ENCODE measurements around the gene HYLS1. TPM values are rescaled to one million over a fixed set of nuclear protein-coding genes. Genes with fewer than 3 reads are reported as not detected.

Gene HYLS1
- total RNA-seq, 2 donors from 2014 or later = 5.6 to 8.2 TPM

DNA sequence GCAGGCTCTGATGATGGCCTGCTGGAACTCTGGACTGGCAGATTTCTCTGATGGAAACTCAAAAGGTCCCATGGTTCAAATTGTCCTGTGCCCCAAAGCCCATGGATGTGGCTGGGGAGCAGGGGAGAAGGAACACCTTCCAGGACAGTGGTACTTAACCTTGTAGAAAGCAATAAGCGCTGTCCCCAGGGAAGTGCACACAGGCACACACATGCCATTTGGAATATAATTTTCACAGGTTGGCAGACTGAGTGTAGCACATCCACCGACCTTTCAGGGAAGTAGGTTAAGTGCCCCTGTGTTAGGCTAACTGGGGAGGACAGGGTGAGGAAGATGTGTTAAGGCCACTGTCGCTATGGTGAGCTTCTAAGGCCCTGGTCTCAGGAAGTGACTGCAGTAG lies 34.7 kb downstream of the HYLS1 start:
- no peaks in the 10 kb centered on the region for H3K9me3 ChIP-seq
- no peak overlapping the region for H3K9ac ChIP-seq (ENCODE audit: low read depth in 2 of 2, low read length in 2 of 2)
- H3K4me1 ChIP-seq = no peaks in the 10 kb centered on the region
- no peak overlapping the region for H3K27ac ChIP-seq
- intact Hi-C loops (cut with DNase I) = loop anchor here (2.0 kb wide), 1 partner anchor 273 kb away; no protein-coding TSS in a partner anchor
- no peaks in the 10 kb centered on the region for H3K36me3 ChIP-seq
- no peak overlapping the region for H3K4me3 ChIP-seq
- no peak for DNase-seq
- H3K27me3 ChIP-seq = no peaks in the 10 kb centered on the region
- TF ChIP-seq CTCF (IDR thresholded peaks at IDR 0.05) = no peak

DNA sequence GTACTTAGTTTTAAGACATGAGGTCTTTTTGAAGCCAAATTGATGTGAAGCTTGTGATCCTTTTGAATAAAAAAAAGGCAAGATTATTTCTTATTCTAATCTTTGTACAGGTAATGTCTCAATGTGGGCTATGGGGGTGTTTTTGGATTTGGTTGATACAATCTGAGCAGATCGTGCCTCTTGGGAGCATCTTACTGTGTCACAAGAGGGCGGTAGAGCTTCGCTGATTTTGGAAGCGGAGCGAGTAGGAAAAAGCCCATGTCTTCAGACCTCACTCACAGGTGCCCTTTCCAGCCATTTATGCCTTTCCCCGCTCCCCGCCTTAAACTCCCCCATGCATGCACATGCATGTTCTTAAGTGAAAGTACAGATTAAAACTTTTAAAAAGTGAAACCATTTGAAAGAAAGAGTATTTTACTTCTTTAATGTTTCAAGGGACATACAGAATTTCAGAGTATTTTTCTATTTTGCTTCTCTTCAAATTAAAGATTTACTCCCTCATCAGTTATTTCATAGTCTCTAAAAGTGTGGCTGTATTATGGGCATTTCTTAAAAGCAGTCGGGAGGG lies 35.6 kb downstream of the HYLS1 start:
- intact Hi-C loops (cut with DNase I) = loop anchor here (2.0 kb wide), 1 partner anchor 272 kb away; no protein-coding TSS in a partner anchor
- no peaks in the 10 kb centered on the region for H3K27me3 ChIP-seq
- no peaks in the 10 kb centered on the region for H3K4me1 ChIP-seq
- H3K9ac ChIP-seq (ENCODE audit: low read depth in 2 of 2, low read length in 2 of 2) = no peak overlapping the region
- DNase-seq = peak; percentile 78
- H3K27ac ChIP-seq = no peak overlapping the region
- no peaks in the 10 kb centered on the region for H3K9me3 ChIP-seq
- H3K36me3 ChIP-seq = no peaks in the 10 kb centered on the region
- peak; percentile 74 for TF ChIP-seq CTCF (IDR thresholded peaks at IDR 0.05)
- H3K4me3 ChIP-seq = no peak overlapping the region

DNA sequence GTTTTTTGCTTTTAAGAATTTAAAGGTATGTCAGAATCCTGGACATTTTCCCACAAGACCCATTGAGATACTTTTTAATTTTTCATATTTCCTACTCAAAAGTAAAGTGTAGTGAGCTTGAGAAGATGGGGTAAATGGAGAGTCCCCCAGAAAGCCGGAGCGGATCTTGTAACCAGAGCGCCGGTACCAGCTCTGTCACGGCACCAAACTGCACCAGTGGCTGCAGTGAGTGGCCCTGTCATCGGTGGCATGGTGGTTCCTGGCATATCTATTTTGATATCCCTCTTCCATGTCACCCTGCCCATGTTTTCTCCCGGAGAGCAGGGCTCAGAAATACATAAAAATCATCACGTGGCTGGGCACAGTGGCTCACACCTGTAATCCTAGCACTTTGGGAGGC lies 36.2 kb downstream of the HYLS1 start:
- H3K27me3 ChIP-seq = no peaks in the 10 kb centered on the region
- H3K9ac ChIP-seq (ENCODE audit: low read depth in 2 of 2, low read length in 2 of 2) = no peak overlapping the region
- no peak overlapping the region for H3K27ac ChIP-seq
- no peak overlapping the region for H3K4me3 ChIP-seq
- no peak for DNase-seq
- no peaks in the 10 kb centered on the region for H3K36me3 ChIP-seq
- H3K4me1 ChIP-seq = no peaks in the 10 kb centered on the region
- H3K9me3 ChIP-seq = no peaks in the 10 kb centered on the region
- TF ChIP-seq CTCF (IDR thresholded peaks at IDR 0.05) = no peak
- intact Hi-C loops (cut with DNase I) = loop anchor here (2.0 kb wide), 1 partner anchor 271 kb away; no protein-coding TSS in a partner anchor

- H3K9me3 ChIP-seq = no peaks in the 10 kb centered on the region
- no peaks in the 10 kb centered on the region for H3K36me3 ChIP-seq
- TF ChIP-seq CTCF (IDR thresholded peaks at IDR 0.05) = no peak
- no peaks in the 10 kb centered on the region for H3K27me3 ChIP-seq
- DNase-seq = no peak
- no peak overlapping the region for H3K27ac ChIP-seq
- H3K4me3 ChIP-seq = no peak overlapping the region
- H3K4me1 ChIP-seq = no peaks in the 10 kb centered on the region
- H3K9ac ChIP-seq (ENCODE audit: low read depth in 2 of 2, low read length in 2 of 2) = no peak overlapping the region
- intact Hi-C loops (cut with DNase I) = no loop called here
These were observed 37.0 kb downstream of the HYLS1 start for GRCh38 chr11:125924384-125925007.

DNA sequence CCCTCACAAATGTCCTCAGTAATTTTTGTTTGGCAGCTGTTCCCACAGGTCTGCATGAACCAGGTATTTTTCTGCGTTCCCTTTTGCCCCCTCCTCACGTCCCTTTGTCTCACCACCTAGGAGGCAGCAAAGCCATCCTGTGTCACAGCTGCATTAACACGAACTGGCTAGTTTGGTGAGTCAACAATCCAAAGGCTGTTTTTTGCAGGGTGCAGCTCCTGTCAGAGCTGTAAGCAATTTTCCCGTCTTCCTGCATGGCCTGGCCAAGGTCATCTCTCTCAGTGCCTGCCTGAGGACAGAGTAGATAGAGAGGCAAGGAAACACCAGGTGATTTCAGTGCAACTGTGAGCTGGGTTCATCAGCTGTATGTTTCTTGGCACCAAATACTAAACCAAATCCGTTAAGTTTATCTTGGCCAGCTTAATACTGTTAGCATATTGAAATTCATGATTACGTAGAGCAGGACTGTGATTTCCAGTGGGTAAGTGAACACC lies 37.8 kb downstream of the HYLS1 start:
- intact Hi-C loops (cut with DNase I) = no loop called here

More for the DNA sequence above, 37.8 kb downstream of the HYLS1 start:
- Histone ChIP-seq H3K9ac (ENCODE audit: low read depth in 2 of 2, low read length in 2 of 2) (no peak overlapping the region), H3K9me3 (no peaks in the 10 kb centered on the region), H3K27ac (no peak overlapping the region), H3K4me1 (no peaks in the 10 kb centered on the region), H3K27me3 (no peaks in the 10 kb centered on the region), H3K4me3 (no peak overlapping the region), H3K36me3 (no peaks in the 10 kb centered on the region)
- DNase-seq = peak; percentile 48
- TF ChIP-seq CTCF (IDR thresholded peaks at IDR 0.05) = no peak
